AG04449 (cell line): ENCODE data around the gene SIGLEC14.
"Not testable (repeated sequence)": the region's sequence is repeated elsewhere in the genome, so short reads cannot be mapped to it uniquely, and the experiment has no call there.

Experiments used
- CTCF ChIA-PET: fragments of 350-600 bp; formaldehyde crosslinking; extraction: SDS; loops from one replicate; lab custom pipeline; 2021; ENCODE audit warnings: antibody characterized with exemption; lab: Yijun Ruan, JAX
- POLR2A ChIA-PET: fragments of 400-600, 350-600 bp; formaldehyde crosslinking; extraction: SDS; loops from one replicate; lab custom pipeline; 2020; ENCODE audit warnings: antibody characterized with exemption, inconsistent platforms; lab: Yijun Ruan, JAX
- DNase-seq: peaks from one replicate; pipeline ENCODE4 v3.0.0-alpha.2; 2010; ENCODE audit warnings: low read depth, low spot score
- H3K4me3 ChIP-seq: 2 replicates; pipeline ENCODE4 v1.5.1; 2011; ENCODE audit warnings: low read depth, mild to moderate bottlenecking, control low read depth, low read length
- CTCF ChIP-seq: IDR thresholded peaks from one replicate; pipeline ENCODE4 v1.5.1; 2011; ENCODE audit warnings: mild to moderate bottlenecking, moderate library complexity, low read length, control low read depth, inconsistent platforms; ENCODE audit not compliant: insufficient read depth; ENCODE audit errors: missing control alignments

Gene SIGLEC14

GRCh38 chr19:51646730-51647129 lies at the start of gene SIGLEC14:
Gene SIGLEC14 (minus strand): TSS chr19:51646825. CDS start chr19:51646759, 66 bp downstream.
- CTCF ChIA-PET, DNase-seq, H3K4me3 ChIP-seq, POLR2A ChIA-PET: not testable (repeated sequence)

- no peak overlapping the region for H3K4me3 ChIP-seq
- no peak for TF ChIP-seq CTCF
- DNase-seq = no peak
- CTCF ChIA-PET = interaction anchor here (0.8 to 1.0 kb wide), 2 partner anchors 8 to 14 kb away, joined by 3 to 4 read pairs; no protein-coding TSS in a partner anchor
- POLR2A ChIA-PET = interaction anchor here (1.2 kb wide), 1 partner anchor 12 kb away, joined by 4 read pairs; no protein-coding TSS in a partner anchor
These were observed 49.2 kb upstream of the SIGLEC14 start for GRCh38 chr19:51695702-51696315.

- POLR2A ChIA-PET = interaction anchor here (1.2 to 1.4 kb wide), 2 partner anchors 9 to 13 kb away, joined by 3 to 4 read pairs; no protein-coding TSS in a partner anchor
- no peak for DNase-seq
- no peak overlapping the region for H3K4me3 ChIP-seq
- no peak for TF ChIP-seq CTCF
- CTCF ChIA-PET = interaction anchor here (0.7 to 1.0 kb wide), 4 partner anchors 9 to 35 kb away, joined by 3 to 4 read pairs (median 4); no protein-coding TSS in a partner anchor
These were observed 48.5 kb upstream of the SIGLEC14 start for GRCh38 chr19:51695088-51695487.

GRCh38 chr19:51694318-51695085 lies 47.9 kb upstream of the SIGLEC14 start:
- ChIA-PET CTCF (interaction anchor here (0.7 to 1.0 kb wide), 2 partner anchors 10 to 35 kb away, joined by 3 to 4 read pairs; no protein-coding TSS in a partner anchor), POLR2A (interaction anchor here (1.4 kb wide), 1 partner anchor 10 kb away, joined by 3 read pairs; no protein-coding TSS in a partner anchor)

GRCh38 chr19:51693819-51694218 lies 47.2 kb upstream of the SIGLEC14 start:
- DNase-seq = no peak
- TF ChIP-seq CTCF = no peak
- ChIA-PET CTCF (no interaction called here), POLR2A (interaction anchor here (0.6 to 1.4 kb wide), 2 partner anchors 10 to 12 kb away, joined by 3 read pairs; no protein-coding TSS in a partner anchor)
- H3K4me3 ChIP-seq = no peak overlapping the region

More at GRCh38 chr19:51694318-51695085, 47.9 kb upstream of the SIGLEC14 start:
- no peak for DNase-seq
- no peak overlapping the region for H3K4me3 ChIP-seq
- TF ChIP-seq CTCF = no peak

GRCh38 chr19:51693260-51693659 lies 46.6 kb upstream of the SIGLEC14 start, which contains the start of gene SPACA6:
Gene SPACA6 (plus strand): TSS chr19:51693330. CDS start chr19:51693527, 197 bp downstream.
- peak within 1 kb of the TSS; percentile 96 for H3K4me3 ChIP-seq
- ChIA-PET POLR2A (interaction anchor here (0.6 to 1.2 kb wide), 2 partner anchors 10 to 12 kb away, joined by 3 read pairs; no protein-coding TSS in a partner anchor), CTCF (no interaction called here)
- no peak for TF ChIP-seq CTCF
- no peak for DNase-seq
